Measurements from ENCODE around the gene OR4S1.

Gene OR4S1, protein sequence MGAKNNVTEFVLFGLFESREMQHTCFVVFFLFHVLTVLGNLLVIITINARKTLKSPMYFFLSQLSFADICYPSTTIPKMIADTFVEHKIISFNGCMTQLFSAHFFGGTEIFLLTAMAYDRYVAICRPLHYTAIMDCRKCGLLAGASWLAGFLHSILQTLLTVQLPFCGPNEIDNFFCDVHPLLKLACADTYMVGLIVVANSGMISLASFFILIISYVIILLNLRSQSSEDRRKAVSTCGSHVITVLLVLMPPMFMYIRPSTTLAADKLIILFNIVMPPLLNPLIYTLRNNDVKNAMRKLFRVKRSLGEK

DNA sequence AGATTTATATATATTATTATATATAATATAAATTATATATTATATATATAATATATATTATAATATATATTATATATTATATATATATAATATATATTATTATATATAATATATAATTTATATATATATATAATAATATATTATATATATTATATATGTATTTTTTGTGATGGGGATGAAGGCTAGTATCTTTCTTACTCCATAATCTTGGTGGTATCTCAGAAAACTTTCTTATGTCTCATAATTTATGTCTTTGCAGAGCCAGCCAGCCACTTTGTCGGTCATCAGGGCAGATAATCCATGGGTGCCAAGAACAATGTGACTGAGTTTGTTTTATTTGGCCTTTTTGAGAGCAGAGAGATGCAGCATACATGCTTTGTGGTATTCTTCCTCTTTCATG, at the start of gene OR4S1:
OR4S1 (plus strand) TSS at position 301 of the 400 bp plus-strand sequence; CDS start at position 301, 0 bp downstream.
- TF ChIP-seq, protein P1, sequence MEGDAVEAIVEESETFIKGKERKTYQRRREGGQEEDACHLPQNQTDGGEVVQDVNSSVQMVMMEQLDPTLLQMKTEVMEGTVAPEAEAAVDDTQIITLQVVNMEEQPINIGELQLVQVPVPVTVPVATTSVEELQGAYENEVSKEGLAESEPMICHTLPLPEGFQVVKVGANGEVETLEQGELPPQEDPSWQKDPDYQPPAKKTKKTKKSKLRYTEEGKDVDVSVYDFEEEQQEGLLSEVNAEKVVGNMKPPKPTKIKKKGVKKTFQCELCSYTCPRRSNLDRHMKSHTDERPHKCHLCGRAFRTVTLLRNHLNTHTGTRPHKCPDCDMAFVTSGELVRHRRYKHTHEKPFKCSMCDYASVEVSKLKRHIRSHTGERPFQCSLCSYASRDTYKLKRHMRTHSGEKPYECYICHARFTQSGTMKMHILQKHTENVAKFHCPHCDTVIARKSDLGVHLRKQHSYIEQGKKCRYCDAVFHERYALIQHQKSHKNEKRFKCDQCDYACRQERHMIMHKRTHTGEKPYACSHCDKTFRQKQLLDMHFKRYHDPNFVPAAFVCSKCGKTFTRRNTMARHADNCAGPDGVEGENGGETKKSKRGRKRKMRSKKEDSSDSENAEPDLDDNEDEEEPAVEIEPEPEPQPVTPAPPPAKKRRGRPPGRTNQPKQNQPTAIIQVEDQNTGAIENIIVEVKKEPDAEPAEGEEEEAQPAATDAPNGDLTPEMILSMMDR (IDR thresholded peaks at IDR 0.05; ENCODE audit: low read depth, low read length): no peak
- Histone ChIP-seq H3K9me3 (ENCODE audit: severe bottlenecking) (no peaks in the 10 kb centered on the region), H3K27ac (no peak within 1 kb of the TSS), H3K4me3 (ENCODE audit: low read depth, low read length) (no peak within 1 kb of the TSS), H3K36me3 (no peaks in the 10 kb centered on the region), H3K27me3 (ENCODE audit: insufficient read depth, low read depth, severe bottlenecking) (peaks cover 46% of the 10 kb centered on the region)
- DNase-seq: no peak

DNA sequence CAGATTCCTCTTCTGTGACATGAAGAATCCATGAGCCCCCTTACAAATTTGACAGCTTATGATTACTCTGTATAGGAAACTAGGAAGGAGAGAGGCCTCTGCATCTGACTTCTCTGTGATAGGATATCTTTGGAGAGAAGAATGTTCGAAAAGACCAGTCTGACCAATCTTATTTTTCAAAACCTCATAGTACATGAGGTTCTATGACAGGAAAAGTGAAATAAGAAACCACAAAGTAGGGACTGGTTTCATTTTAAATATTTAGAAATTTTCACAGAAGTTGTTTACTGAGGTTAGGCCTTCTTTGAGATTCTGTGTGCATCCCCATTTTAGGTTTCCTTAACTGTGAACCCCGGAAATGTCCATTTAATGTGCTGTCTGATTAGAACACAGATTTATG, 44.4 kb upstream of the OR4S1 start:
- no peak overlapping the region for H3K4me3 ChIP-seq (ENCODE audit: low read depth, low read length)
- no peaks in the 10 kb centered on the region for H3K36me3 ChIP-seq
- TF ChIP-seq, protein P1 (IDR thresholded peaks at IDR 0.05; ENCODE audit: low read depth, low read length): no peak
- no peak for DNase-seq
- no peaks in the 10 kb centered on the region for H3K9me3 ChIP-seq (ENCODE audit: severe bottlenecking)
- H3K27ac ChIP-seq: no peak overlapping the region
- H3K27me3 ChIP-seq (ENCODE audit: insufficient read depth, low read depth, severe bottlenecking): peaks cover 31% of the 10 kb centered on the region

DNA sequence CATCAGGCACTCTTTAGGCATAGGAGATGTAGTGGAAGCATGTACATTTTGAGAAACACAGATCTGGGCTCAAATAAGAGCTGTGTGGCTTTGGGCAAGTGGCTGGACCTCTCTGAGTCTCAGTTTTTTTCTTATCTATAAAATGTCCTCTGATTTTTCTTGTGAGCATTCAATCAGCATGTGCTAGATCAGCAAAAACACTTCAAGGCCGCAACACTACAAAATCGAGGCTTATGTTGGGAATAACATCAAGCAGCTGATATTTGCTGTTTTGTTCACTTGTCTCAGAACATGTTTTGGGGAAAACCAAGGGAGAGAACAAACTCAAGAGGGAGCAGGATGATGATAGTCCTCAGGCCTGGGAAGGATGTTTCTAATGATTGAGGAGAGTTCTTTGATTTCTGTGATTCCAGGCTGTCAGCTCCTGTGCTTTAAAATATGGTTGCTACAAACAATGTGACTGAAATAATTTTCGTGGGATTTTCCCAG, 42.6 kb upstream of the OR4S1 start, which contains the start of gene OR4X1:
OR4X1 (plus strand) TSS at position 439 of the 489 bp plus-strand sequence; CDS start at position 439, 0 bp downstream.
- DNase-seq: no peak
- Histone ChIP-seq H3K27me3 (ENCODE audit: insufficient read depth, low read depth, severe bottlenecking) (peaks cover 36% of the 10 kb centered on the region), H3K4me3 (ENCODE audit: low read depth, low read length) (no peak within 1 kb of the TSS), H3K36me3 (no peaks in the 10 kb centered on the region), H3K27ac (no peak within 1 kb of the TSS), H3K9me3 (ENCODE audit: severe bottlenecking) (no peaks in the 10 kb centered on the region)
- TF ChIP-seq, protein P1 (IDR thresholded peaks at IDR 0.05; ENCODE audit: low read depth, low read length): no peak

DNA sequence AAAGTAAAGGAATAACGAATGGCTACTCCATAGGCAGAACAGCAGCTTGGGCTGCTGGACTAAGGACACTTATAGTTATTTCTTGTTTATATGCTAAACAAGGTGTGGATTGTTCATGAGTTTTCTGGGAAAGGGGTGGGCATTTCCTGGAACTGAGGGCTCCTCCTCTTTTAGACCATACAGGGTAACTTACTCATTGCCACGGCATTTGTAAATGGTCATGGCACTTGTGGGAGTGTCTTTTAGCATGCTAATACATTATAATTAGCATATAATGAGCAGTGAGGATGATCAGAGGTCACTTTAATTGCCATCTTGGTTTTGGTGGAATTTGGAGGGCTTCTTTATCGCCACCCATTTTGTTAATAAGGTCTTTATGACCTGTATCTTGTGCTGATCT, 35.4 kb upstream of the OR4S1 start:
- Histone ChIP-seq H3K4me3 (ENCODE audit: low read depth, low read length) (no peak overlapping the region), H3K27me3 (ENCODE audit: insufficient read depth, low read depth, severe bottlenecking) (peaks cover 28% of the 10 kb centered on the region), H3K27ac (no peak overlapping the region), H3K36me3 (no peaks in the 10 kb centered on the region), H3K9me3 (ENCODE audit: severe bottlenecking) (no peaks in the 10 kb centered on the region)
- TF ChIP-seq, protein P1 (IDR thresholded peaks at IDR 0.05; ENCODE audit: low read depth, low read length): no peak
- DNase-seq: no peak

DNA sequence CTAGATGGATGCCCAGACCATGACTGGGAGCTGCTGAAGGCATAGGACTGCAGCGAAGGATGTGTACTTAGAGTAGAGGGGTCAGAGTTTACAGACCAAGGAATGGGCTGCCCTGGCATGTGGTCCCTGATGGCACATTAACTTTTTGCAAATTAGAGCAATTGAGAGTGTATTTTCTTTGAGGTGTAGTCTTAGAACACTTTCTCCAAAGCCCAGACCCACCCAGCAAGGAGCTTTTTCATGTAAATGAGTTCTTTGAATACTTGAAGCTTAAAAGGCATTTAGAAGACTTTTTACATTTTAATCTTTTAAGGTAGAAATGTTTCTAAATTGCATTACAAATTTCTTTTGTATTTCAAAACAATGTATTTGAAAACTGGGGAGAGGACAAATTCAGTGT, 33.4 kb upstream of the OR4S1 start:
- no peak overlapping the region for H3K27ac ChIP-seq
- TF ChIP-seq, protein P1 (IDR thresholded peaks at IDR 0.05; ENCODE audit: low read depth, low read length): no peak
- peaks cover 19% of the 10 kb centered on the region for H3K27me3 ChIP-seq (ENCODE audit: insufficient read depth, low read depth, severe bottlenecking)
- DNase-seq: no peak
- no peaks in the 10 kb centered on the region for H3K9me3 ChIP-seq (ENCODE audit: severe bottlenecking)
- no peak overlapping the region for H3K4me3 ChIP-seq (ENCODE audit: low read depth, low read length)
- H3K36me3 ChIP-seq: no peaks in the 10 kb centered on the region

Data from WERI-Rb-1 (cell line).